Adrenal gland (tissue), 5 donors: Measurements from ENCODE around the gene CISH.

Source experiments
- CTCF ChIP-seq, 6 experiments: fragments of 450-650 bp in 4 of 6; fragments of 200-600 bp in 2 of 6; sonication (generic) in 1 of 6; IDR thresholded peaks; 1 replicate in 5 of 6; 2 replicates in 1 of 6; pipeline versions ENCODE4 v1.5.1 to v1.8.0; 2016 to 2021; ENCODE audit warnings: antibody characterized with exemption in 6 of 6, mild to moderate bottlenecking in 2 of 6, moderate library complexity in 1 of 6
- POLR2A ChIP-seq, 2 donors: fragments of 450-650 bp; IDR thresholded peaks; one replicate each; pipeline ENCODE4 v1.6.1; 2017; ENCODE audit warnings: antibody characterized with exemption in 2 of 2, mild to moderate bottlenecking in 2 of 2, moderate library complexity in 1 of 2
- donor health status: DM: no; HTN: no; CAD: no.

GRCh38 chr3:50571486-50571885, 40.1 kb downstream of the CISH start:
- no peak for TF ChIP-seq CTCF (IDR thresholded peaks at IDR 0.05)
- no peak for TF ChIP-seq POLR2A (IDR thresholded peaks at IDR 0.05)
